PC-9 (cell line): Measurements from ENCODE around the gene NSL1. TPM values are rescaled to one million over a fixed set of nuclear protein-coding genes. Genes with fewer than 3 reads are reported as not detected.

Source experiments
- BruUV-seq: library from RNA; stranded (reverse); fragments of 400-500 nt; replicated peaks from 2 replicates; lab custom pipeline; 2021; lab: Mats Ljungman, UMichigan
- CTCF ChIA-PET: fragments of 300-600 bp; sonication (Branson Sonifier 250); formaldehyde crosslinking; loops from one replicate; lab custom pipeline; 2022; ENCODE audit warnings: antibody characterized with exemption; lab: Charles Lee
- POLR2A ChIA-PET: fragments of 300-600 bp; sonication (Branson Sonifier 250); formaldehyde crosslinking; loops from one replicate; lab custom pipeline; 2022; ENCODE audit warnings: antibody characterized with exemption; ENCODE audit not compliant: unreplicated experiment; lab: Charles Lee
- DNase-seq, 2 experiments: peaks; one replicate each; pipeline versions ENCODE4 v3.0.0 to v3.0.0-alpha.2; 2015 to 2022; ENCODE audit warnings: mixed read lengths in 1 of 2
- H2AFZ ChIP-seq: fragments of 200-600 bp; sonication (generic); 2 replicates; pipeline ENCODE4 v1.8.1; 2017; ENCODE audit warnings: antibody characterized with exemption
- H3F3A ChIP-seq: fragments of 200-600 bp; sonication (generic); 2 replicates; pipeline ENCODE4 v1.8.1; 2017; ENCODE audit warnings: antibody characterized with exemption, mild to moderate bottlenecking, low read depth; ENCODE audit not compliant: insufficient read depth
- H3K27ac ChIP-seq: fragments of 200-600 bp; sonication (generic); 2 replicates; pipeline ENCODE4 v1.6.1; 2016; ENCODE audit warnings: mixed run types
- H3K27me3 ChIP-seq: fragments of 200-600 bp; sonication (generic); 2 replicates; pipeline ENCODE4 v1.6.1; 2016; ENCODE audit warnings: low read depth, mixed run types; ENCODE audit not compliant: insufficient read depth
- H3K36me3 ChIP-seq: fragments of 200-600 bp; sonication (generic); 2 replicates; pipeline ENCODE4 v1.6.1; 2016; ENCODE audit warnings: low read depth, mixed run types
- H3K4me1 ChIP-seq: fragments of 200-600 bp; sonication (generic); replicated peaks from 2 replicates; pipeline ENCODE4 v1.6.1; 2016; ENCODE audit warnings: mixed run types; ENCODE audit not compliant: insufficient read depth
- H3K4me2 ChIP-seq: fragments of 200-600 bp; sonication (generic); 2 replicates; pipeline ENCODE4 v1.6.1; 2017; ENCODE audit warnings: mixed run types
- H3K4me3 ChIP-seq: fragments of 200-600 bp; sonication (generic); 2 replicates; pipeline ENCODE4 v1.6.1; 2016; ENCODE audit warnings: mixed run types
- H3K79me2 ChIP-seq: fragments of 200-600 bp; sonication (generic); 2 replicates; pipeline ENCODE4 v1.6.1; 2017; ENCODE audit warnings: low read depth, mixed run types
- H3K9me2 ChIP-seq: fragments of 200-600 bp; sonication (generic); 2 replicates; pipeline ENCODE4 v1.8.1; 2017; ENCODE audit warnings: mild to moderate bottlenecking; ENCODE audit not compliant: insufficient read depth
- H3K9me3 ChIP-seq: fragments of 200-600 bp; sonication (generic); 2 replicates; pipeline ENCODE4 v1.8.1; 2016; ENCODE audit warnings: low read depth; ENCODE audit not compliant: insufficient read depth
- H4K20me1 ChIP-seq: fragments of 200-600 bp; sonication (generic); 2 replicates; pipeline ENCODE4 v1.8.1; 2017; ENCODE audit not compliant: insufficient read depth
- EZH2 ChIP-seq: fragments of 200-600 bp; sonication (generic); IDR thresholded peaks from 2 replicates; pipeline ENCODE4 v1.8.0; 2017; ENCODE audit warnings: antibody characterized with exemption, low read depth
- intact Hi-C: fragments of 100-400 bp; cut with micrococcal nuclease; formaldehyde crosslinking; loops from one replicate; pipeline ENCODE4 v1.10.0; 2022; ENCODE audit not compliant: unreplicated experiment
- total RNA-seq: library from RNA; stranded (reverse); gene quantifications from 2 replicates; pipeline ENCODE4 v1.2.3, GENCODE V29; 2021
- TF ChIP-seq, protein P1 (sequence below): fragments of 200-600 bp; sonication (generic); conservative IDR thresholded peaks from 2 replicates; pipeline ENCODE4 v1.6.1; 2017; ENCODE audit warnings: mixed run types, antibody characterized with exemption, mild to moderate bottlenecking, moderate library complexity

NSL1 gene
- total RNA-seq, 1 experiment from 2014 or later: 32.4 TPM

DNA sequence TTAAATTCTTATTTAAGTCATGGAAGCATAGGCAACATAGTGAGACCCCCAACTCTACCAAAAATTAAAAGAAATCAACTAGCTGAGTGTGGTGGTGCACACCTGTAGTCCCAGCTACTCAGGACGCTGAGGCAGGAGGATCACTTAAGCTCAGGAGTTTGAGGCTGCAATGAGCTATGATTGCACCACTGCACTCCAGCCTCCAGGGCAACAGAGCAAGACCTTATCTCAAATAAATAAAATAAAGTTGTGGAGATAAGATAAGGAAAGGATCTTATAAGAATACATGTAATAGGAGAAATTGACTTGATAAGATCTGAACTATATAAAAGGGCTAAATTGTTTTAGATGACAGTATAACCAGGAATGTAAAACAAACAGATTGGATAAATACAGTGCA, 89.7 kb downstream of the NSL1 start:
- H3K27ac ChIP-seq: no peak overlapping the region
- no peaks in the 10 kb centered on the region for H3K9me3 ChIP-seq
- no TSS peak for BruUV-seq
- H2AFZ ChIP-seq: no peak overlapping the region
- DNase-seq: peak in 1 of 2 experiments; percentile 60
- no peak overlapping the region for H3K4me2 ChIP-seq
- H3F3A ChIP-seq: peaks cover 14% of the 10 kb centered on the region; the same call in 1 of the 2 replicates
- no peaks in the 10 kb centered on the region for H3K79me2 ChIP-seq
- H3K4me3 ChIP-seq: no peak overlapping the region
- intact Hi-C loops: no loop called here
- 0 out of 2 replicates have a peak, but pooled peaks cover 6% of the 10 kb centered on the region for H3K4me1 ChIP-seq
- TF ChIP-seq EZH2: no peak
- TF ChIP-seq, protein P1, sequence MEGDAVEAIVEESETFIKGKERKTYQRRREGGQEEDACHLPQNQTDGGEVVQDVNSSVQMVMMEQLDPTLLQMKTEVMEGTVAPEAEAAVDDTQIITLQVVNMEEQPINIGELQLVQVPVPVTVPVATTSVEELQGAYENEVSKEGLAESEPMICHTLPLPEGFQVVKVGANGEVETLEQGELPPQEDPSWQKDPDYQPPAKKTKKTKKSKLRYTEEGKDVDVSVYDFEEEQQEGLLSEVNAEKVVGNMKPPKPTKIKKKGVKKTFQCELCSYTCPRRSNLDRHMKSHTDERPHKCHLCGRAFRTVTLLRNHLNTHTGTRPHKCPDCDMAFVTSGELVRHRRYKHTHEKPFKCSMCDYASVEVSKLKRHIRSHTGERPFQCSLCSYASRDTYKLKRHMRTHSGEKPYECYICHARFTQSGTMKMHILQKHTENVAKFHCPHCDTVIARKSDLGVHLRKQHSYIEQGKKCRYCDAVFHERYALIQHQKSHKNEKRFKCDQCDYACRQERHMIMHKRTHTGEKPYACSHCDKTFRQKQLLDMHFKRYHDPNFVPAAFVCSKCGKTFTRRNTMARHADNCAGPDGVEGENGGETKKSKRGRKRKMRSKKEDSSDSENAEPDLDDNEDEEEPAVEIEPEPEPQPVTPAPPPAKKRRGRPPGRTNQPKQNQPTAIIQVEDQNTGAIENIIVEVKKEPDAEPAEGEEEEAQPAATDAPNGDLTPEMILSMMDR: no peak
- H4K20me1 ChIP-seq: no peaks in the 10 kb centered on the region
- CTCF ChIA-PET: no interaction called here
- H3K36me3 ChIP-seq: no peaks in the 10 kb centered on the region
- peaks cover 21% of the 10 kb centered on the region for H3K27me3 ChIP-seq
- POLR2A ChIA-PET: interaction anchor here (0.5 to 0.6 kb wide), 2 partner anchors 19 to 94 kb away, joined by 3 read pairs; no protein-coding TSS in a partner anchor
- H3K9me2 ChIP-seq: no peaks in the 10 kb centered on the region

DNA sequence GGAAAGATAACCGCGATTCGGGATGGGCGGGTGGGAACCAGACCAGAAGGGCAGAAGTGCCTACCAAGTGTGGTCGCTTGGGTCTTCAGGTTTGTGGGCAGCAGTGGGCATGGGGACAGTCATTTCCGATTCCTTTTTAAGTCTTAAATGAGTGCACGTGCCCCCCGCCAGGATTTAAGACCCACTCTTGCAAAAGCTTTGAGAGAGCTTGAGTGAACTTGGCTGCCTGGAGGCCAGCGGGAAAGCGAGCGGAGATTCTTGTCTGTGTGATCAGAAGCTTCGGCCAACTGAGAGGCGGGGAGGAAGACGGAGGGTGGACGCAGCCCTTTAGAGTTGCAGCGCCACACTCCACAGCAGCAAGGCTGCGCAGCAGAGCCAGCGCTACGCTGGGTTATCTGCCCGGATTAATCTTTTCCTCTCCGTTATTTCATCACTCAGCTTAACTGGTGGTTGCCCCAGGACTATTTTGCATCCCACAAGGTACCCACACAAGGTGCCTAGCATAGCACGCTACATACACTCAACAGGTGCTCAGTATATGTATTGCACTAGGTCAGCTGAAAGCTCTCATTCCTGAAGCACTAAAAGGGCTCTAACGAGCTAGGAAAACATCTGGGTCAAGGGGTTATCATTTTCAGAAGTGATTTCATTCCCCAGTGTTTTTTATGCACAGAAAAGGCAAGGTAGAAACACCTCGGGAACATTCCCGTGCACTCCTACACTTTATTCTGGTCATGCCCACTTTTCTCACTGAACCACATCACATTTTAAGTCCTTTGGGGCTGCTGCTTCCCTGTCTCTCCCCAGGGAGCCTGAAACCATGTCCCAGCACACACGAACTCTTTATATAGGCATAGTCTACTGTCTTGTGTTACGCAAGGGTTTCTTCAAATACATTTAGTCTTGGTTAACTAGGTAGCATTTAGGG, 90.4 kb downstream of the NSL1 start:
- TF ChIP-seq EZH2: no peak
- TF ChIP-seq, protein P1: no peak
- no peaks in the 10 kb centered on the region for H3K36me3 ChIP-seq
- intact Hi-C loops: no loop called here
- no peaks in the 10 kb centered on the region for H3K9me3 ChIP-seq
- no peak for DNase-seq
- POLR2A ChIA-PET: interaction anchor here (0.5 to 0.6 kb wide), 2 partner anchors 20 to 93 kb away, joined by 3 read pairs; no protein-coding TSS in a partner anchor
- H3K4me2 ChIP-seq: no peak overlapping the region
- 0 out of 2 replicates have a peak, but pooled peaks cover 6% of the 10 kb centered on the region for H3K4me1 ChIP-seq
- no peaks in the 10 kb centered on the region for H4K20me1 ChIP-seq
- no peak overlapping the region for H2AFZ ChIP-seq
- BruUV-seq: no TSS peak
- no peak overlapping the region for H3K27ac ChIP-seq
- peaks cover 29% of the 10 kb centered on the region for H3K27me3 ChIP-seq
- H3K4me3 ChIP-seq: no peak overlapping the region
- no peaks in the 10 kb centered on the region for H3K9me2 ChIP-seq
- CTCF ChIA-PET: interaction anchor here (0.5 kb wide), 1 partner anchor 74 kb away, joined by 3 read pairs; no protein-coding TSS in a partner anchor
- peaks cover 14% of the 10 kb centered on the region; the same call in 1 of the 2 replicates for H3F3A ChIP-seq
- H3K79me2 ChIP-seq: no peaks in the 10 kb centered on the region

DNA sequence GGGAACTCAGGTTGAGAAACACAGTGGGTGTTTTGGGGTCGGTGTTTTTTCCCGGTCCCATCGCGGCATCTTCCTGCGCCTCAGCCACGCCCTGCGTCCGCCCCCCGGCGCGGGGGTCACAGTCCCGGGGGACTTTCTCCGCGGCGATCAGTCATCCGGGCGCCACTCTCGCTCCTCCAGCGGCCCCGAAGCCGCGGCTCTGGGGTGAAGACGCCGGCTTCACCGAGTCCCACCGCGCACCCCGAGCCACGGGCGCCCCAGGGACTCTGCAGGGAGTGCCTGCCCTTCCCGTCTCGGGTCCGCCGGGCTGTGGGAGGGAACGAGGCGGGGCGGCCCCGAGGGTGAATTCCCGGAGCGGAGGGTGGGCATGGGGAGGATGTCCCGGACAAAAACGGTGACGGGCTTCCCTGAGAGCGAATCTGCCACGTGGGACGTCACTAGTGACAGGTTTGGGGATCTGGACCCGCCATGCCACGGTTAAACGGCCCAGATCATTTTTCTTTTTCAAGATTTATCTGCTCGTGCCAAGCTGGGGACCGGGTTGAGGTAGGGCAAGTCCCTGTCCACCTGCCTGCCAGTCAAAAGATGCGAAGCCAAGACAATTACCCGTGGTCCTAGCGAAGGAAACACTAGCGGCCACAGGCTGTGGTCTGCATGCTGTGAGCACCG, 91.2 kb downstream of the NSL1 start:
- H3K27me3 ChIP-seq: peaks cover 37% of the 10 kb centered on the region
- H3K9me2 ChIP-seq: no peaks in the 10 kb centered on the region
- H3K4me3 ChIP-seq: no peak overlapping the region
- no peaks in the 10 kb centered on the region for H4K20me1 ChIP-seq
- no peaks in the 10 kb centered on the region for H3K9me3 ChIP-seq
- CTCF ChIA-PET: no interaction called here
- POLR2A ChIA-PET: no interaction called here
- no peak overlapping the region for H3K4me2 ChIP-seq
- no peak for DNase-seq
- no peak for TF ChIP-seq EZH2
- TF ChIP-seq, protein P1: no peak
- 0 out of 2 replicates have a peak, but pooled peaks cover 6% of the 10 kb centered on the region for H3K4me1 ChIP-seq
- no peak overlapping the region for H3K27ac ChIP-seq
- no TSS peak for BruUV-seq
- peaks cover 14% of the 10 kb centered on the region; the same call in 1 of the 2 replicates for H3F3A ChIP-seq
- intact Hi-C loops: no loop called here
- no peaks in the 10 kb centered on the region for H3K36me3 ChIP-seq
- H2AFZ ChIP-seq: no peak overlapping the region
- H3K79me2 ChIP-seq: no peaks in the 10 kb centered on the region
